Stimulated activated CD4-positive, alpha-beta T cell treated with anti-CD3 and anti-CD28 coated beads, Interleukin-4, amount 100 ng/mL, for 48 hours (primary cell): ENCODE measurements around the gene MVD.

Experiments
- DNase-seq, 2 donors: peaks; one replicate each; pipeline ENCODE4 v3.0.0-alpha.2; 2020; ENCODE audit warnings: low read depth in 2 of 2

MVD gene

DNA sequence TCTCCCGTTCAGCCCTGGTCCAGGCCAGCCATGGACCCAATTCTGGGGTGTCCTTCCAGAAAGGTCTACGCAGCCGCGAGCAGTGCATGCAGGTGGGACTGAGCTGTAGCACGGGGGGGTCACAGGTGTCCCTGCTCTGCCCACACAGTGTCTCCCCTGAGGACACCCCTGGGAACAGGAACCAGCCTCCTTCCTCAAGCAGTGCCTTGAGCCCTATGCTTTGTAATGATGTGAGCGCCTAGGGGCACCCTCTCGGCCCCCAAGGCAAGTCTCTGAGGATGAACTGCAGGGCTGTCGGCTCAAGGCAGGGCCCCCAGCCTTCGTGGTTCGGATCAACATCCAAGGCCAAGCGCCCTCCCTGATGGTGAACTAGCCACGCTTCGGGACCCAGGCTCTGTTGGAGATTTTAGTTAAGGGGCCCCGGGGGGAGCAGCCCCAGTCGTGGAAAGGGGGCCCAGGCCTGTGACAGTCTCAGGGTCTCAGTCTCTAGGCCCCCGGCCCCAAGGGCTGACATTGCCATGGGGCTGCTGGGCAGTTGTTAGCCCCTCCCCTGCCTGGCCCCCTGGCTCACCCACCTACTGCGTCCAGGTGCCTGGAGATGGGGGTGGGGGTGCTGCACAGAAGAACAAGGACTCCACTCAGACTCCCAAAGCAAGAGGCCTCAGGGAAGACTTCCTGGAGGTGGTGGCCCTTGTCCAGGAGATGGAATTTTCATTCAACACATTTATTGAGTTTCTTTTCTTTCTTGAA lies 22.2 kb downstream of the MVD start:
- DNase-seq = no peak

DNA sequence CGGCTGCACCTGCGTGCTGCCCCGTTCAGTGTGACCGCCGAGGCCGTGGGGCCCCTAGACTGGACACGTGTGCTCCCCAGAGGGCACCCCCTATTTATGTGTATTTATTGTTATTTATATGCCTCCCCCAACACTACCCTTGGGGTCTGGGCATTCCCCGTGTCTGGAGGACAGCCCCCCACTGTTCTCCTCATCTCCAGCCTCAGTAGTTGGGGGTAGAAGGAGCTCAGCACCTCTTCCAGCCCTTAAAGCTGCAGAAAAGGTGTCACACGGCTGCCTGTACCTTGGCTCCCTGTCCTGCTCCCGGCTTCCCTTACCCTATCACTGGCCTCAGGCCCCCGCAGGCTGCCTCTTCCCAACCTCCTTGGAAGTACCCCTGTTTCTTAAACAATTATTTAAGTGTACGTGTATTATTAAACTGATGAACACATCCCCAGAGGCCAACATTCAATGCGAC lies 22.8 kb downstream of the MVD start:
- no peak for DNase-seq

DNA sequence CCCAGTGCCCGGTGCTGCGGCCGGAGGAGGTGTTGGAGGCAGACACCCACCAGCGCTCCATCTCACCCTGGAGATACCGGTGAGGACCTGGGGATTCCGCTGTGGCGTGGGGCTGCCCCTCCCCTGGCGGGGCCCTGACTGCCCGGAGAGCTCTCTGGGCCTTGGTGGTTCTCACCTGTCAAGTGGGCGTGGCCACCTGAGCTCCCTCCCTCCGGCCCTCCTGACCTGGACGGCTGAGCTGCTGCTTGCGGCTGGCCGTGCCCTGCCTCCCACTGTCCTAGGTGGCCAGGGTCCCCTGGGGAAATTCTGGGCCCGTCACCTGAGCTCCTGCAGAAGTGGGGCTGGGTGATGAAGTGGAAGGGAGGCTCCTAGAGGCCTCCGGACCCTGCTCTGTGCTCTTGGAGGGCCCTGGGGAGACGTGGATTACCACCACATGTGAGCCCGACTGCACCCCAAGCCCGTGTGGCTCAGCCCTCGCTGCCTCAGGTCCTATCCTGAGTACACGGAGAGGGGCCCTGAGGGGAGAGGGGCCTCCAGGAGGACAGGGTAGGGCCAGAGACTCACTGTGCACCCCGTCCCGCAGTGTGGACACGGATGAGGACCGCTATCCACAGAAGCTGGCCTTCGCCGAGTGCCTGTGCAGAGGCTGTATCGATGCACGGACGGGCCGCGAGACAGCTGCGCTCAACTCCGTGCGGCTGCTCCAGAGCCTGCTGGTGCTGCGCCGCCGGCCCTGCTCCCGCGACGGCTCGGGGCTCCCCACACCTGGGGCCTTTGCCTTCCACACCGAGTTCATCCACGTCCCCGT lies 23.5 kb downstream of the MVD start:
- DNase-seq = no peak

GRCh38 chr16:88638323-88639230 lies 24.3 kb downstream of the MVD start, which contains the start of gene IL17C:
TSS of gene IL17C (plus strand) at chr16:88638572. CDS start at chr16:88638642, 70 bp downstream.
- DNase-seq = no peak

DNA sequence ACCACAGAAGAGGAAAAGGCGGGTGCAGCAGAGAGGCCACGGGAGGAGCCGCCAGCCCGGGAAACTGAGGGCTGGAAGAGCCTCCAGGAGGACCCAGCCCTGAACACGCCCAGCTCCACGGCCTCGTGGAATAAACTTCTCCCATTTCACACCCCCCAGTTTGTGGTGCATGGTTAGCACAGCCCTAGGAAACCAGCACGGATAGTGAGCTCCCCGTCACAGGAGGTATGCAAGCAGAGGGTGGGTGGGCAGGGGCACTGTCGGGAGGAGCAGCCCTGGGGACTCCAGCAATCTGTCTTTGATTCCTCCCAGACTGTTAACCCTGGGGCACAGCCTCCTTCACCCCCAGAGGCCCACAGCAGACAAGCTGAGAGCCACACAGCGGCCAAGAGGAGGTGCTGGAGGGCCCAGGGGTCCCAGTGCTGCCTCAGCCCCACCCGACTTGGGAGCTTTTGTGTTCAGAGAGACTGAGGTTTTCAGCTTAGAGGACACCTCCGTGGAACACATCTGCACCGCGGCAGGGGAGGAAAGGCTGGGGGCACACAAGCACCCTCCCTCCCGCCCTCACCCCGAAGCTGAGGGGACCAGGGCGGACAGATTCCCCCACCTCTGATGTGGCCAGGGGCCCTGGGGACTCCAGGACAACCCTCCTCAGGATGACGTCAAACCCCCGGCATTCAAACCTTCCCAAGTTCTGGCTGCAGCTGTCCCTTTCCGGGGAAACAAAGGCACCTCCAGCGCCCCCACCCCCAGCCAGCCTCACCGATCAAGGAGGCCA lies 26.2 kb downstream of the MVD start:
- DNase-seq = no peak

DNA sequence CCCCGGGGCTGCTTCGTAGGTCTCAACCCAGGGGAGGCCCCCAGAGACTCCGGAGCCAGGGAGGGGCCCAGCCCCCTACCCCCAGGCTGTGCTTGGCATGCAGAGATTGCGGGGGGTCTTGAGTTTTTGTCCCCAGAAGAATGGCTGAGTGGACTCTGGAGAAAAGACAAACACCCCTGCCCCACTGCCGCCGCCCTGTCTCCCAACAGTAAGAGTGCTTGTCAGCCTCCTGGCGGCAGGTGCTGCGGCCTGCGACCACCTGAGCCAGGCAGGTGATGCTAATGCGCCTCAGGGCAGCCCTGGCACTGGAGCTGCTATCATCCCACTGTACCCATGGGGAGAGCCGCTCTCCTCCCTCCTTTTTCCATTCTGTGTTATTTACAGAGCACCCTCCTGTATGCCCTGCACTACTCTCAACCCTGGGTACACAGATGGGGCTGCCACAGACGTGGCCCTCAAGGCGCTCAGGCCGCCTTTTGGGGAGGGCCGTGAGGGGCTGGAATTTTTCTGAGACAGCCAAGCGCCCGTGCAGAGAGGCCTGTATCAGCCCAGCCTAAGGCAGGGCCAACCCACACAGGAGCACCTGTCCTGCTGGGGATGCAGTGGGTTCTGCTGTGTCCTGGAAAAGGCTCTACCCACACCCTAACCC lies 27.1 kb downstream of the MVD start:
- no peak for DNase-seq

DNA sequence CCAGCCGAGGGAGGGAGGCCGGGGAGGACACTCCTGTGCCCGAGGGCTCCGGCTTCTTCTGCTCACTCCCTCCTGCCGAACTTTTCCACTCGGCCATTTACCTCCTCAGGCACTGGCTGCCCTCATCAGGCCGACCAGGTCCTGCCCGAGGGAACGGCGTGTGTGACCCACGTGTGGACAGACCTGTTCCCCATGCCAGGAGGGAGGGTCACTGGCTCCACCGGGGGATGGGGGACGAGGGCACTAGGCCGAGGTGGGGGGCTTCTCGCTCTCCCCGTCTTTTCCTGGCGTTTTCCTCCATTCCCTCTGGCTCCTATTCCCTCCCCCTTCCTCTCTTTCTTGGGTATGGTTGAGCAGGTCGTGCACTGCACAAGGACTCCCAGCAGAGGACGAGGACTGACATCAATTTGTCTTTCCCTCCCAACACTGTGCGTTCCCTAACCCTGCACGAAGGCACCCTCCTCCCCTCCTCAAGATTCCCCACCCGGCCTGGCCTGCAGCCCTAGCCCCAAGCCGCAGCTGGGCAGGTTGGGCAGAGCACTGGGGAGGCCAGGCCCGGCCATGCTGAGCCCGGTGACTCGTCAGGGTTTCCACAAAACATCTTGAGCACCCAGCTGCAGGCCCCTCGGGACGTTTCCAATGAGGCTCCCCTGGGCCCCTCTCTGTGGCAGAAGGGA lies 27.8 kb downstream of the MVD start:
- no peak for DNase-seq

DNA sequence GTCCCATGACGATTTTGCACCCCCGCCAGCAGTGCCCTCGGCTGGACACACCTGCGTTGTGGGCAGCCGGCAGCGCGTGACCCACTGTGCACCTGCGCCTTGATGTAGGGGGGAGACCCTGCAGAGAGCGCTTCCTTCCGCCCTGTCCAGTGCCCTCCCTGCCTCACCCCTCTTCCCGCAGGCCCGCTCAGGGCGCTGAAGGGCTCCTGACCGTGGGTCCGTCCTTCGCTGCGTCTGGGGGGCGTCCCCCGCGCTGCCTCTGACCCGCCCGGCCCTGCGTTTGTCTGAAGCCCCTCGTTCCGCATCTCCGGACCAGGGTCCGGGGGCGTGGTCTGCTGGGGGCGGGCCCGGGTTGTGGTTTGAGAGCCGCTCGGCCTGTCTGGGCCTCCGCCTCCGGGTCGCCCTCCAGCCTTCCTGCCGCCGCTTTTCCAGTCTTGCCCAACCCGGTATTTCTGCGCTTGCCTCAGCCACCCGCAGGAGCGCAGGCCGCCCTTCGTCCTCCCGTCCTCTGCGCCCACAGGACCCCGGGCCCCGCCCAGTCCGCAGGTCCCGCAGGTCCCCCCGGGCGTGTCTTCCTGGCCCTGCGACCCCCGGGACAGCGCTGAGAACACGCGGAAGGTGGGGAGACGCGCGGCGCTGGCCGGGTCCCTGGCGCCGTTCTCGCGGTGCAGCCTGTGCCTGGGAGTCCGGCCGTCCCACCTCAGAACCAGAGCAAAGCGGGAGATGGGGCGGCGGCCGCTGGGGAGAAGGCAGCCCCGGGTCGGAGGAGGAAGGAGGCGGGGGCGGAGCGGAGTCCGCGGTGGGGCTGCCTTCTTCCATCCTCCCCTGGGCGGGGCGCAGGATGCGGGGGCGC lies 28.5 kb downstream of the MVD start:
- DNase-seq = peak in 1 of 2 donors; percentile 47

DNA sequence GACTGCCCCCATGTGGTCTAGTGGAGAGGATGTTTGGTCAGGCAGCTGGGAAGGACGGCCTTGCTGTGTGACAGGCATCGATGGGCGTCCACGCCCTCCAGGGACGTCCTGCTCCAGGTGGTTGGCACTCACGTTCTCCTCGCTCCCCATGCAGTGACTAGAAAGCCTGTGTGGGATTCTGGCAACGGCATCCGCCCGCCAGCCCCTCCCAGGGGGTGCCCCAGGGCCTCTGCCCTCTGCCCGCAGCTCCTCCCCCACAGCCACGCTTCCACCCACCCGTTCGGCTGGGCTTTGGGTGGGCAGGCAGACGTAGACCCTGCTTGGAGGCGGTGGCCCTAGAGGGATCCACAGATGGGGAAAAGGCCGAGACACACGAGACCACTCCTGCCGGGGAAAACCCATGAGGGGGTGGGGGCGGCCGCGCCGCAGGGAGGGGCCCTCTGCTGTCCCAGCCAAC lies 29.2 kb downstream of the MVD start:
- DNase-seq = peak in 1 of 2 donors; percentile 40

DNA sequence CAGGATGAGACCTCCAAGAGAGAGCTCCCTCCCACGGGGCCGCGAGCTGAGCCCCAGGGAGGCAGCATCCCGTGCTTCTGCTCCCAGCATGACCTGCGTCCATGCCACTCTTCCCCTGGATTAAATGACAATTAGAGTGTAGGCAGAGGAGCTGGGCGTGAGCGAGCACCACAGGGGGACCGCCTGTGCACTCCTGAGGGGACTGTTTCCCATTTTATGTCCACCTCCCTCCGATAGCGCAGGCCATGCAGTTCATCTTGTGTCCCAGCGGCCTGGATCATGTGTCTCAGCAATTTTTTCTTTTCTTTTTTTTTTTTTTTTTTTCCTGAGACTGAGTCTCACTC lies 30.3 kb downstream of the MVD start:
- DNase-seq = no peak

DNA sequence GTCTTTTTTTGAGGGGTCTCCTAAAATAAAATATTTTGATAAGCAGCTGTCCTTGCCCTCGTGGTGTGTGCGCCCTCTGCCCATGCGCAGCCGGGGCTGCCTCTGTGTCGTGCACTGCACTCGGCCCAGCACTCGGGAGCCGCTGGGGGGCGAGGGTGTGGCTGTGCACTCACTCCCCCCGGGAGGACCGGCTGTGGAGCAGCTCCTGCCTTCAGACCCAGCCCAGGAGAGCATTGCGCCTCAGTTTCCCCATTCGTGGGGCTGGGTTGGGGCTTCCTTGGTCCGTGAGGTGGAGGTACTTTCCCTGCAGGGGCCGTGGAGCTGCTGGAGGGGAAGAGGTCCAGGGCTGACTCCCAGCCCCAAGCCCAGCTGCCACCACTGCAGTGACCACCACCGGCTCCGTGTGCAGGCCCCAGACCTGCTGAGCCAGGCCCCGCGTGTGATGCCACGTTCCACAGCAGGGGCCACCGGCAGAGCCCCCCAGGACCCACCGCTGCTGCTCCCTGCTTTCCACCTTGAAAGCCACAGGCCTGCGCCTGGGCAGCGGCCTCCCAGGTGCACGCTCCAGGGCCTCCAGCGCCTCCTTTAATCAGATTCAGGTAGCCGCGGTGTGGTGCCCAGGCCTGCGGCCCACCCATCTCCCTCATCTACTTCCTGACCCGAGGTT lies 30.8 kb downstream of the MVD start:
- no peak for DNase-seq

GRCh38 chr16:88631384-88631783 lies 31.5 kb downstream of the MVD start:
- no peak for DNase-seq

DNA sequence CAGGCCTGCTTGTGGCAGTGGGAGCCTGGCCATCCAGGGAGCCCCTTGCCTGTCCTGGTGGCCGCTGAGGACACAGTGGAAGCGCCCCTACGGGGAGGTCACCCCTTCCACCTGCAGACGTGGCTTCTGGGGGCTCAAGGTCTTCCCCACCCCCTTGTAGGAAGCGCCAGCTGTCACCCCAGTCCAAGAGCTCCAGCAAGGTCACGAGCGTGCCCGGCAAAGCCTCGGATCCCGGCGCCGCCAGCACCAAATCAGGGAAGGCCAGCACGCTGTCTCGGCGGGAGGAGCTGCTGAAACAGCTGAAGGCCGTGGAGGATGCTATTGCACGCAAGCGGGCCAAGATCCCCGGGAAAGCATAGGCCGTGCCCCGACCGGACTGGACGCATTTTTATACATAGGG lies 31.9 kb downstream of the MVD start:
- DNase-seq = no peak

- DNase-seq = no peak
These were observed 32.5 kb downstream of the MVD start for GRCh38 chr16:88630433-88630832.

GRCh38 chr16:88629835-88630234 lies 33.1 kb downstream of the MVD start:
- DNase-seq = no peak

DNA sequence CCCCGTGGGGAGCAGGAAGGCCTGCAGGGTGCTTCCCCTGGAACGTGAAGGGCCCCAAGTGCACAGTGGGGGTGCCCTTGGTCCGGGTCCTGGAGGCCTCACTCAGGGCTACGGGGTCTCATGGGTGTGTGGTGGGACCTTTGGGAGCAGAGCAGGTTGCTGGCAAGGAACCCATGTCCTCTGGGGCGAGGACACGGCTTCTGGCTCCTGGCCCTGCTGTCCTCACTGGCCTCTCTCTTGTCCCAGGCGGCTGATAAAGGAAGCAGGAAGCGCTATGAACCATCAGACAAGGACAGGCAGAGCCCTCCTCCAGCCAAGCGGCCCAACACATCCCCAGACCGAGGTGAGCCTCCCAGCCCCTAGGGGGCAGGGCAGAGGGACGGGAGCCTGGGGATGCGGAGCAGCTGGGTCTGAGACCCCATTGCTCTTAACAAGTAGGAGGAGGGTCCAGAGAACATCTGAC lies 34.3 kb downstream of the MVD start:
- no peak for DNase-seq

GRCh38 chr16:88627531-88628411 lies 35.1 kb downstream of the MVD start:
- DNase-seq = no peak
